Stomach (tissue), 9 donors: Measurements from ENCODE around the gene FAM241B. TPM values are rescaled to one million over a fixed set of nuclear protein-coding genes. Genes with fewer than 3 reads are reported as not detected.

Experiments
- DNase-seq, 2 donors: peaks; one replicate each; pipeline versions ENCODE4 v3.0.0 to v3.0.0-alpha.2; 2013 to 2019
- H3K27ac ChIP-seq, 5 donors: fragments of 200-600 bp in 4 of 5; sonication (generic) in 4 of 5; one replicate each; pipeline ENCODE4 v1.5.1; 2013 to 2019; ENCODE audit warnings: mild to moderate bottlenecking in 1 of 5, moderate library complexity in 1 of 5
- H3K27me3 ChIP-seq, 3 donors: fragments of 200-600 bp; sonication (generic); one replicate each; pipeline ENCODE4 v1.5.1; 2017 to 2019; ENCODE audit warnings: mixed run types in 1 of 3
- H3K36me3 ChIP-seq, 4 donors: fragments of 200-600 bp; sonication (generic); 1 replicate in 3 of 4; 2 replicates in 1 of 4; pipeline ENCODE4 v1.5.1; 2016 to 2019
- H3K4me1 ChIP-seq, 4 donors: fragments of 200-600 bp; sonication (generic); one replicate each; pipeline ENCODE4 v1.5.1; 2016 to 2019
- H3K4me3 ChIP-seq, 4 donors: fragments of 200-600 bp; sonication (generic) in 3 of 4; one replicate each; pipeline ENCODE4 v1.5.1; 2016 to 2019; ENCODE audit warnings: mild to moderate bottlenecking in 1 of 4
- H3K9me3 ChIP-seq, 4 donors: fragments of 200-600 bp; sonication (generic); one replicate each; pipeline ENCODE4 v1.5.1; 2016 to 2019
- EP300 ChIP-seq: sonication (generic); formaldehyde crosslinking; IDR thresholded peaks from one replicate; pipeline ENCODE4 v1.6.1; 2017; ENCODE audit warnings: antibody characterized with exemption
- POLR2A ChIP-seq, 4 donors: fragments of 450-650 bp; IDR thresholded peaks; one replicate each; pipeline ENCODE4 v1.6.1; 2016; ENCODE audit warnings: antibody characterized with exemption in 4 of 4, control low read depth in 2 of 4, mild to moderate bottlenecking in 1 of 4, moderate library complexity in 1 of 4
- POLR2AphosphoS5 ChIP-seq, 3 donors: sonication (generic); formaldehyde crosslinking; IDR thresholded peaks; one replicate each; pipeline ENCODE4 v1.6.1; 2016; ENCODE audit warnings: antibody characterized with exemption in 3 of 3
- WGBS, 5 donors: extraction: QIAGEN DNeasy Blood & Tissue Kit in 3 of 5; methylation state at CpG; one replicate each; pipeline versions ENCODE4 v1.1.5 to v1.1.7; 2013 to 2018; 5-methylcytosine and 5-hydroxymethylcytosine counted together
- intact Hi-C: fragments of 100-400 bp; cut with DNase I; formaldehyde crosslinking; loops from one replicate; pipeline ENCODE4 v1.15.1; 2023; ENCODE audit warnings: low total_unique reads
- polyA plus RNA-seq, 3 donors: library from polyadenylated mRNA; stranded (reverse); fragments of 200-250 nt; gene quantifications; one replicate each; pipeline ENCODE4 v1.2.3, GENCODE V29; 2013
- total RNA-seq, 5 donors: library from RNA; depleted of rRNA; stranded (reverse); fragments of >200 nt; gene quantifications; one replicate each; pipeline versions ENCODE4 v1.1.0 to v1.2.3, GENCODE V29; 2014 to 2016
- TF ChIP-seq, protein P1 (sequence below), 7 experiments: fragments of 450-650 bp in 4 of 7; fragments of 200-600 bp in 3 of 7; sonication (generic) in 3 of 7; IDR thresholded peaks; one replicate each; pipeline ENCODE4 v1.5.1; 2016 to 2019; ENCODE audit warnings: antibody characterized with exemption in 7 of 7, control low read depth in 2 of 7, mild to moderate bottlenecking in 1 of 7
- donor health status: healthy with polysubstance abuse.
- donor health status: Bipolar disorder and iron deficiency.
- donor health status: healthy.

Gene FAM241B
- total and polyA plus RNA-seq, 8 donors: 0.55 to 7.4 (median 4.0) TPM; not detected in 3

DNA sequence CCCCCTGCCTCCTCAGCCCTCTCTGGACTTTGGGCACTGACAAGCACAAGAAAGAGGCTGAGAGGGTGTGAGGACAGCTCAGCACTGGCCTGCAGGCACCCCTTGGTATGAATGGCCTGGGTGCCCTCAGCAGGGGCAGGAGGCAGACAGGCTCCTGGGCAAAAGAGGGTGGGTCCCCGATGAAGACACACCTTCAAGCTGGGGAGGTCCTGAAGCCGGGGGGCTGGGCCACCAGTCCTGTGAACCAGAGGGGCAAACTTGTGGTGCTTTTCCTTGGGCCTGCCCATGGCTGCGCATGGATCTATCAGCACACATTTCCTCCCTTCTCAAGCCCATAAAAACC, 22.8 kb downstream of the FAM241B start:
- H3K4me3 ChIP-seq: no peak overlapping the region
- TF ChIP-seq POLR2AphosphoS5 (IDR thresholded peaks at IDR 0.05): no peak
- TF ChIP-seq, protein P1, sequence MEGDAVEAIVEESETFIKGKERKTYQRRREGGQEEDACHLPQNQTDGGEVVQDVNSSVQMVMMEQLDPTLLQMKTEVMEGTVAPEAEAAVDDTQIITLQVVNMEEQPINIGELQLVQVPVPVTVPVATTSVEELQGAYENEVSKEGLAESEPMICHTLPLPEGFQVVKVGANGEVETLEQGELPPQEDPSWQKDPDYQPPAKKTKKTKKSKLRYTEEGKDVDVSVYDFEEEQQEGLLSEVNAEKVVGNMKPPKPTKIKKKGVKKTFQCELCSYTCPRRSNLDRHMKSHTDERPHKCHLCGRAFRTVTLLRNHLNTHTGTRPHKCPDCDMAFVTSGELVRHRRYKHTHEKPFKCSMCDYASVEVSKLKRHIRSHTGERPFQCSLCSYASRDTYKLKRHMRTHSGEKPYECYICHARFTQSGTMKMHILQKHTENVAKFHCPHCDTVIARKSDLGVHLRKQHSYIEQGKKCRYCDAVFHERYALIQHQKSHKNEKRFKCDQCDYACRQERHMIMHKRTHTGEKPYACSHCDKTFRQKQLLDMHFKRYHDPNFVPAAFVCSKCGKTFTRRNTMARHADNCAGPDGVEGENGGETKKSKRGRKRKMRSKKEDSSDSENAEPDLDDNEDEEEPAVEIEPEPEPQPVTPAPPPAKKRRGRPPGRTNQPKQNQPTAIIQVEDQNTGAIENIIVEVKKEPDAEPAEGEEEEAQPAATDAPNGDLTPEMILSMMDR (IDR thresholded peaks at IDR 0.05): no peak
- 84 to 94% (median 88%) methylated on average over 3 of the region's 3 CpGs for WGBS, 5 donors
- H3K27ac ChIP-seq: no peak overlapping the region
- H3K27me3 ChIP-seq: peaks cover 0 to 47% (median 10%) of the 10 kb centered on the region in 3 donors
- no peaks in the 10 kb centered on the region for H3K36me3 ChIP-seq
- no peaks in the 10 kb centered on the region for H3K4me1 ChIP-seq
- no peaks in the 10 kb centered on the region for H3K9me3 ChIP-seq
- intact Hi-C loops: no loop called here
- DNase-seq: no peak

DNA sequence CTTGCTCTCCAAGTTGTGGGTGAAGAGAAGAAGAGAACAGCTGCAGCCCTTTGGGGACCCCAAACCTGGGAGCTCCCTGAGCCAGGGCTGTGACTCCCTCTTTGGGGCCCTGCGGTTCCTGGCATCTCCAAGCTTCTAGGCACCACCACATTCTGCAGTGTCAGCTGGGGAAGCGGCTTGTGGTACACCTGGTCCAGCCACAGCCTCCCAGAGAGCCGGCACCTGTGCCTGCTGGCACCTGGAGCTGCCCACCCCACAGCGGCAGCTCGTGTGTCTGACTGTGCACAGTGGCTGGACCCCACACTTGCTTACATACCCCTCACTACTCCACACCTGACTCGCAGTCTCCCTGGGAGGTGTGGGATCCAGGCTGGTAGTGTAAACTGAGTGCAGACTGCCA, 23.5 kb downstream of the FAM241B start:
- Histone ChIP-seq H3K4me3 (no peak overlapping the region), H3K27ac (no peak overlapping the region), H3K36me3 (no peaks in the 10 kb centered on the region), H3K4me1 (no peaks in the 10 kb centered on the region), H3K27me3 (peaks cover 0 to 53% (median 10%) of the 10 kb centered on the region in 3 donors), H3K9me3 (no peaks in the 10 kb centered on the region)
- WGBS, 5 donors: 90 to 92% (median 90%) methylated on average over 5 to 6 of the region's 6 CpGs
- TF ChIP-seq EP300 (no peak), POLR2AphosphoS5 (IDR thresholded peaks at IDR 0.05) (no peak), POLR2A (IDR thresholded peaks at IDR 0.05) (no peak)
- TF ChIP-seq, protein P1 (IDR thresholded peaks at IDR 0.05): no peak
- DNase-seq: no peak
- intact Hi-C loops: no loop called here

DNA sequence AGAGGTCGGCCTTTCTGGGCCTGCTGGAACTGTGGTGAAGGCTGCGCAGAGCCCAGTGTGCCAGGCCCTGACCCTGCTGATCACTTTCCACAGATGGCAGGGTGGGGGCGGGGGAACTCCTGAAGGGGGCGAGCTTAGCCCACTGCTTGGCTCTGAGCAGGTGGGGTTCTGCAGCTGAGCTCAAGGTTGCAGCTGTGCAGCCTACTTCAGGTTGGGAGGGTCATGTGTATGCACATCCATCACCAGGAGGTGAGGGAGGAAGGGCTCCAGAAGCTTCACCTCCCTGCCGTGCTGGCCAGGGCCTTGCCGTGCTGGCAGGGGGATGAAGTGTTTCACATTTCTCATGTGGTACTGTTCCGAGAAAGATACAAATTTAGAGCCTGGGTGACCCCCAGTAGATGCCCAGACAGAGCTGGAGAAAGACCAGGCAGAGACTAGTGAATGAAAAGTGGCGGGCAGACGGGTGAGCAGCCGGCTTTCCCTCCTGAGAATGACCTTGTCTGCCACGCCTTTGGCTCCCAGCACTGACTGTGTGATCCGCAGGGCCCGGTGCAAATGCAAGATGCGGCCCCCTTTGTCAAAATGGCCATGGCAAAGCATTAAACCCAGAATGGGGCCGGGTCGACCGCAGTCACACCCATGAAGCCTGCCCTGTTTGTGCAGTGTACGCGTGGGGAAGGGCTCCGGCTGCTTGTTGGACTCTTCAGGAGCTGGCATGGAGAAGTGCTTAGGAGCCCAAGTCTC, 25.2 kb downstream of the FAM241B start:
- WGBS, 5 donors: 64 to 80% (median 74%) methylated on average over 14 to 20 of the region's 20 CpGs
- Histone ChIP-seq H3K4me3 (no peak overlapping the region), H3K4me1 (no peaks in the 10 kb centered on the region), H3K27ac (no peak overlapping the region), H3K36me3 (no peaks in the 10 kb centered on the region), H3K9me3 (no peaks in the 10 kb centered on the region), H3K27me3 (peaks cover 0 to 65% (median 15%) of the 10 kb centered on the region in 3 donors)
- DNase-seq: no peak
- TF ChIP-seq POLR2AphosphoS5 (IDR thresholded peaks at IDR 0.05): no peak
- TF ChIP-seq POLR2A (IDR thresholded peaks at IDR 0.05): no peak
- TF ChIP-seq EP300: no peak
- TF ChIP-seq, protein P1 (IDR thresholded peaks at IDR 0.05): no peak
- intact Hi-C loops: no loop called here

DNA sequence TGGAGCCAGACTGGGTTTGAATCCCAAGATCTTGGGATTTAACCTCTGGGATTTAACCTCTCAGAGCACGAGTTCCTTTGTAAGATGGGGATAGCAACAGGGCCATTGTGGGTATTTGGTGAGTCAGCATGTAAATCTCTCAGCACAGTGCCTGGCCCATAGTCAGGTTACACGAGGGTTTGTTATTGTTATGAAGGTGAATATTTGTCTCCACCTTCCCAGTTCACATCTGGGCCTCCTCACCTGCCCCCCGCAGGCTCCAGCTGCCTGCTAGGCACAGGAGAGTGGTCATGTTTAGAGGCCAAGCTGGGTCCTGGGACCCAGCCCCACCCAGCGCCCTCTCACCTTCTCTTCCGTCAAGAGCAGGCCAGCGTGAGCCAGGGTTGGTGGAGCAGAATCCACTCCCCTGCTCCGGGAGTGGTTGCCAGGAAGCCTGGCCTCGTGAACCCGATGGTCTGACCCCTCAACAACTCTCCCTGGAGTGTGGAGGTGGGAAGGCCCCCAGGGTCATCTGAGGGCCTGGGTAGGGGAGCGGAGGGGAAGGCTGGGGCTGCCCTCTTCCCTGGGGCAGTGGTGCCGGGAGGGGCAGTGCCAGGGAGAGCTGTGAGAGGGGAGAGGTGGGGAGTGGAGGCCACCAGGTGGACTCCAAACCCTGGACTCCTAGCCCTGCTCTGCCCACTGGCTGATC, 26.0 kb downstream of the FAM241B start:
- no peaks in the 10 kb centered on the region for H3K9me3 ChIP-seq
- no peaks in the 10 kb centered on the region for H3K4me1 ChIP-seq
- no peak overlapping the region for H3K27ac ChIP-seq
- WGBS, 5 donors: 44 to 67% (median 54%) methylated on average over 9 to 11 of the region's 11 CpGs
- TF ChIP-seq, protein P1 (IDR thresholded peaks at IDR 0.05): no peak
- TF ChIP-seq EP300: no peak
- TF ChIP-seq POLR2A (IDR thresholded peaks at IDR 0.05): no peak
- TF ChIP-seq POLR2AphosphoS5 (IDR thresholded peaks at IDR 0.05): no peak
- no peak for DNase-seq
- peaks cover 0 to 65% (median 15%) of the 10 kb centered on the region in 3 donors for H3K27me3 ChIP-seq
- H3K36me3 ChIP-seq: no peaks in the 10 kb centered on the region
- no peak overlapping the region for H3K4me3 ChIP-seq
- intact Hi-C loops: no loop called here
